ENCODE results near the gene BCL6B.

The BCL6B gene

GRCh38 chr17:6996256-6997011 lies 26.4 kb upstream of the BCL6B start:
- Histone ChIP-seq H2AFZ (ENCODE audit: low read depth, low read length, severe bottlenecking) (no peak overlapping the region), H3K9me2 (replicated peaks; ENCODE audit: insufficient read depth, low read length) (no peaks in the 10 kb centered on the region), H3K79me2 (ENCODE audit: insufficient read depth, low read length) (no peaks in the 10 kb centered on the region), H3F3A (ENCODE audit: insufficient read depth) (no peaks in the 10 kb centered on the region), H3K4me3 (ENCODE audit: insufficient read depth, low read length, poor library complexity, severe bottlenecking) (no peak overlapping the region), H3K9me3 (ENCODE audit: insufficient read depth, low read length) (no peaks in the 10 kb centered on the region), H3K27ac (ENCODE audit: low read depth, low read length) (no peak overlapping the region), H3K36me3 (ENCODE audit: low read length) (no peaks in the 10 kb centered on the region), H4K20me1 (ENCODE audit: low read depth, low read length) (no peaks in the 10 kb centered on the region), H3K4me2 (ENCODE audit: low read depth, low read length, poor library complexity, severe bottlenecking) (no peak overlapping the region), H3K9ac (ENCODE audit: low read length) (no peak overlapping the region), H3K27me3 (ENCODE audit: low read length) (no peaks in the 10 kb centered on the region)
- TF ChIP-seq CTCF (IDR thresholded peaks at IDR 0.05; ENCODE audit: insufficient read depth, low read length, poor library complexity, severe bottlenecking), result no peak

DNA sequence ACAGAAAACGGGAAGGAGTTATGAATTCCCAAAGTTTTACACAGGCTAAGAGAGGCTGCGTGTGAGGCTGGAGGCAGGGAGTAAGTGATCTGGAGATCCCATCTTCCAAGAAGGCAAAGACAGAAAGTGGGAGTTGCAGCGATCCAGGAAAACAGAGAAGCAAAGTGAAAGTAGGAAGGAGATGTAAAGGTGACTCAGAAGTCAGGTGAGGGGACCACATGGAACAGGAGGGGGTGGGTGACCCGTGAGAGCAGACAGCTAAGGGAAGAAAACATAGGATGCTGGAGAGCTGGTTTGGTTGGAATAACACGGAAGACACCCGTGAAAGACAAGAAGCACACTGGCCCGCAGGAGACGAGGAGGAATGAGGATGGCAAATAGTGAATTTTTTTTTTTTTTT lies 25.7 kb upstream of the BCL6B start:
- H3K9me3 ChIP-seq (ENCODE audit: insufficient read depth, low read length), result no peaks in the 10 kb centered on the region
- no peaks in the 10 kb centered on the region for H3F3A ChIP-seq (ENCODE audit: insufficient read depth)
- TF ChIP-seq CTCF (IDR thresholded peaks at IDR 0.05; ENCODE audit: insufficient read depth, low read length, poor library complexity, severe bottlenecking), result no peak
- TF ChIP-seq EZH2phosphoT487 (conservative IDR thresholded peaks at IDR 0.05; ENCODE audit: low read length), result no peak
- no peak overlapping the region for H3K4me2 ChIP-seq (ENCODE audit: low read depth, low read length, poor library complexity, severe bottlenecking)
- no peak overlapping the region for H3K4me3 ChIP-seq (ENCODE audit: insufficient read depth, low read length, poor library complexity, severe bottlenecking)
- no peaks in the 10 kb centered on the region for H3K27me3 ChIP-seq (ENCODE audit: low read length)
- no peaks in the 10 kb centered on the region for H3K9me2 ChIP-seq (replicated peaks; ENCODE audit: insufficient read depth, low read length)
- no peaks in the 10 kb centered on the region for H3K36me3 ChIP-seq (ENCODE audit: low read length)
- no peaks in the 10 kb centered on the region for H3K79me2 ChIP-seq (ENCODE audit: insufficient read depth, low read length)
- no peaks in the 10 kb centered on the region for H4K20me1 ChIP-seq (ENCODE audit: low read depth, low read length)
- no peak overlapping the region for H3K9ac ChIP-seq (ENCODE audit: low read length)
- no peak overlapping the region for H2AFZ ChIP-seq (ENCODE audit: low read depth, low read length, severe bottlenecking)
- no peak overlapping the region for H3K27ac ChIP-seq (ENCODE audit: low read depth, low read length)

- Histone ChIP-seq H3K4me2 (ENCODE audit: low read depth, low read length, poor library complexity, severe bottlenecking) (no peak overlapping the region), H2AFZ (ENCODE audit: low read depth, low read length, severe bottlenecking) (no peak overlapping the region), H3K27ac (ENCODE audit: low read depth, low read length) (no peak overlapping the region), H3K9me2 (replicated peaks; ENCODE audit: insufficient read depth, low read length) (no peaks in the 10 kb centered on the region), H3F3A (ENCODE audit: insufficient read depth) (no peaks in the 10 kb centered on the region; the same call in 1 of the 2 replicates), H4K20me1 (ENCODE audit: low read depth, low read length) (no peaks in the 10 kb centered on the region), H3K9me3 (ENCODE audit: insufficient read depth, low read length) (no peaks in the 10 kb centered on the region), H3K9ac (ENCODE audit: low read length) (no peak overlapping the region), H3K79me2 (ENCODE audit: insufficient read depth, low read length) (peaks cover 10% of the 10 kb centered on the region), H3K4me3 (ENCODE audit: insufficient read depth, low read length, poor library complexity, severe bottlenecking) (no peak overlapping the region), H3K27me3 (ENCODE audit: low read length) (no peaks in the 10 kb centered on the region), H3K36me3 (ENCODE audit: low read length) (no peaks in the 10 kb centered on the region; the same call in 1 of the 2 replicates)
- TF ChIP-seq EZH2phosphoT487 (conservative IDR thresholded peaks at IDR 0.05; ENCODE audit: low read length) (no peak), CTCF (IDR thresholded peaks at IDR 0.05; ENCODE audit: insufficient read depth, low read length, poor library complexity, severe bottlenecking) (no peak)
Observed at GRCh38 chr17:6998855-6999508, 23.9 kb upstream of the BCL6B start.
